Erythroblast (primary cell): ENCODE measurements around the gene SDHB.

Experiments used
- GATA1 ChIP-seq: IDR thresholded peaks from 2 replicates; pipeline ENCODE4 v1.6.1; 2011; ENCODE audit warnings: low read depth, mild to moderate bottlenecking, control low read depth, low read length, moderate library complexity
- POLR2A ChIP-seq: IDR thresholded peaks from 2 replicates; pipeline ENCODE4 v1.6.1; 2011; ENCODE audit warnings: mild to moderate bottlenecking, low read length

- TF ChIP-seq POLR2A (no peak), GATA1 (no peak)
Observed at GRCh38 chr1:17067069-17067426, 13.2 kb upstream of the SDHB start.
